GM18526 (cell line): ENCODE data around the gene IDI2.
A peak's percentile ranks its signal among the peaks of the same experiment; 100 is the strongest.

Experiments used
- POLR2A ChIP-seq: IDR thresholded peaks from 3 replicates; pipeline ENCODE4 v1.6.1; 2011; ENCODE audit not compliant: insufficient read length; ENCODE audit errors: extremely low read depth

Gene IDI2

DNA sequence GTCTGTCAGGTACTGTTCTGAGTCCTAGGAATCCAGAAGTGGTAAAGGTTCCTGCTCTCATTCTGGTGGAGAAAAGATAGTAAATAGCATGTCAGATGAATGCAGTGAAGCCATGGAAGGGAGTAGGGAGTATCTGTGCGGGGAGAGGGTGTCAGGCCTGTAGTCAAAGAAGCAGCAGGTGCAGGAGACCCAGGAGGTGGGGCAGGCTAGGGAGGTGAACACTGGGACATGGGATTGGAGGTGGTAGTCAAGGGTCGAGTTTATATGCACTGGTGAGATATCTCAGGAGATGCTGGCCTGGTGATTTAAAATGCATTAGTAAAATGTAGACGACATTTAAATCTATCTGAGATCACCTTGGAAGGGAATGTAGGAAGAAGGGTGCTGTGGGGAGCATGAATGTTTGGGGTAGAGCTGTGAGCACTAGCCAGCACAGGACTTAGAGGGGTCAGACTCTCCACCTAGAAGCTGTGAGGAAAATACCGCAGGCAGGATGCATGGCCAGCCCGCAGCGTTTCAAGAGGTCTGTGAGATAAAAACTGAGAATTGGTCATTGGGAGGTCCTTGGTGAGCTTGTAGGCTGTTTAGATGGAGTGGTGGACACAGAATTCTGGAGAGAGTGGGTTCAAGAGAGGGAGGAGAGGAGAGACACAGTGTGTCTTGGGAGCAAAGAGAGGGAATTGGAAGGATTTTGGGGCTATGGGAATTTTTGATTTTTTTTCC, 30.7 kb downstream of the IDI2 start:
- peak; percentile 22 for TF ChIP-seq POLR2A

DNA sequence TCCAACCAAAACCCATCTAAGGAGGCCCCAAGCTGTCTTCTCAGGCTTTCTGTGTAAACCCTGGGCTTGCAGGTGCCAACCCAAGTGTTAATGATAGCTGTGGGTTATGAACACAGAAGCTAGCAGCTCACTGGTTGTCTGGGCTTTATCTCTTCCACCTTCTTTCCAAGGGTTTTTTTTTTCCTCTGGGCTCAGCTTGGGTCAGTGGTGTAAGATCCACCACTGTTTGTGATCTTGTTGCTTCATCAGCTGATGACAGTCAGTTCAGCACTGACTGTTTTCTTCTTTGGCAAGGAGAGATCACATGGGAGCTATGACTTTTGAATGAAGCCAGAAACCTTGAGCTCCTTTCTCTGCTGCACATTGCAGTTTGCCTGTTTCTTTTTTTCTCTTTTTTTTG, 32.8 kb downstream of the IDI2 start:
- no peak for TF ChIP-seq POLR2A

DNA sequence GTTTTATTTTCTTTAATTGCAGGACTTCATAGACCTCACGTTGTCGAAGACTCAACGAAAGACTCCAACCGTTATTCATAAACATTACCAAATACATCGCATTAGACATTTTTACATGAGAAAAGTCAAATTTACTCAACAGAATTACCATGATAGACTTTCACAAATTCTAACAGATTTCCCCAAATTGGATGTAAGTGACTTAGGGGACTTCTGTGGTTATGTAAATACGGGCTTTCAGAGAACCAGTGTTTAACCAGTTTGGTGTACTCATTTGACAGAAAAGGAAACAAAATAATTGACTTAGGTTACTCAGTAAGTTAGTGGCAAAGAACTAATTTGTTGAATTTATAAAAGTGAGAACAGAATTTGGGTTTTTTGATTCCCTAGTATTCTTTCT, 33.2 kb downstream of the IDI2 start:
- no peak for TF ChIP-seq POLR2A

DNA sequence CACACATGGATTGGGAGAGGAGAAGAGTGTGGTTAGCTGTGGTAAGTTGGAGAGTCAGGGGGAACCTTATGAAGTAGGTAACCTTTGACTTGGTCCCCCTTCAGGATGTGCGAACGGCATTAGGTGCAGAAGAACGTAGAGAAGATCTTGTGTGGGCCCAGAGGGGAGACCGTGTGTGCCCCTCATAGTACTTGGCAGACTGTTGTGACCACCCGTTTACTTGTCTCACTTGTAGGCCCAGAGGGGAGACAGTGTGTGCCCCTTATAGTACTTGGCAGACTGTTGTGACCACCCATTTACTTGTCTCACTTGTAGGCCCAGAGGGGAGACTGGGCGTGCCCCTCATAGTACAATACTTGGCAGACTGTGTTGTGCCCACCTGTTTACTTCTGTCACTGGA, 34.9 kb downstream of the IDI2 start:
- TF ChIP-seq POLR2A: no peak

DNA sequence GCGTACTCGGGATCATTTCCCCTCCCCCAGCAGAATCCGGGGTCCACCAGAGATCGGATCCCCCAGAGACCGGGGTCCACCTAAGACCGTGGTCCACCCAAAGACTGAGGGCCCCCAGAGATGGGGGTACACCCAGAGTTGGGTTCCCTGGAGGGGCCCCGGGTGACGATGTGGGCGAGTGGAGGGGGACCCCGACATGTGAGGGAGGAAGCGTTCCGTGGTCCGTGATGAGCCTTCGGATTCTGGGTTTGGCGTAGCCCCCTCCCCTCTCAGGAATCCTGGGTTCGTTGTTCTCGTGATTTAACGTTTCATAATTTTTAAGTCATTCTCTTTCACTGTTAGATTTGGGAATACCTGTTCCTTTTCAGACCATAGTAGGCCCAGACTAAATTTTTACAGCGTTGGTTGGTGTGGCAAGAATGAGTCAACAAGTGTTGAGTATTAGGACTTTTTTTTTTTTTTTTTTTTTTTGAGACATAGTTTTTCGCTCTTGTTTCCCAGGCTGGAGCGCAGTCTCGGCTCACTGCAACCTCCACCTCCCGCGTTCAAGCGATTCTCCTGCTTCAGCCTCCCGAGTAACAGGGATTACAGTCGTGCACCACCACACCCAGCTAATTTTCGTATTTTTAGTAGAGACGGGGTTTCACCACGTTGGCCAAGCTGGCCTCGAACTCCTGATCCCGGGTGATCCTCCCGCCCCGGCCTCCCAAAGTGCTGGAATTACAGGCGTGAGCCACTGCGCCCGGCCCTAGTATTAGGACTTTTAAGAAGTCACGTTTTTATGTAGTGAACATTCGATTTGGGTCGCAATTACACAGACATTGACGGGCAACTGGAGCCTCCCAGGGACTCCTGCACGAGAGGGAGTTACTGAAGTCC, 36.8 kb downstream of the IDI2 start:
- TF ChIP-seq POLR2A: no peak

DNA sequence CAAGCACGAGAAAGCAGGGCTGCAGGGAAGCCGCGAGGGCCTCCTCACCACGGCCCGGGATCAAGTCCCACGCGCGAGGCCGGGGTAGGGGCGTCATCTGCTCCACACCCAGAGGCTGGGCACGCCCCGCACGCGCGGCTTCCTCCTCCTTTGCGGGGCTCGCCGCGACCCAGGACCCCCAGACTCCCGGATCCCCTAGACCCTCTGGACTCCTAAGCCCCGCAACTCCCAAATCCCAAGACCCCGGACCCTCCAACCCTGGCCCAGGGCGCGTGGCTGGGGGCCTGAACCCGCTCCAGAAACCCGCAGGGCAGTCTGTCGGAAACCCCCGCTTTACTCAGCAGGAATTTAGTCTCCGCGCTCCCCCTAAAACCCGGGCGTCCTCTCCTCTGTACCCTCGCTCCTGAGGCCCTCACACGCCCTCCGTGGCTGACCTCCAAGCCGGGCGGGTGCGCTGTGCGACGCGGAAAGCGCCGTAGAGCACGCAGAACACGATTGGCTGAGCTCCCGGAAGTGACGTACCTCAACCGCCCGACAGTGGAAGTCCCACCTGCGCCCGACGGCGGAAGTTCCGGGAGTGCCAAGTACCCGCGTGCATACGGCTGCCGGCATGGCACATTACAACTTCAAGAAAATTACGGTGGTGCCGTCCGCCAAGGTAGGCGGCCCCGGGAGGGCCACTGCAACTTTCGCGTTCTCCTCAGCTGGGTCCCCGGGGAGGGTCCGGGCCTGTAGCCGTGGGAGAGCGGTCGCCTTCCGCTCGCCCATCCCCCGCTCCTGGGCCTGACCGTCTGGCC, 37.6 kb downstream of the IDI2 start, which contains the start of gene GTPBP4:
Gene GTPBP4 (plus strand): TSS at position 565 of the 797 bp plus-strand sequence. CDS start 46 bp downstream, at position 611.
- TF ChIP-seq POLR2A: peak; percentile 80

DNA sequence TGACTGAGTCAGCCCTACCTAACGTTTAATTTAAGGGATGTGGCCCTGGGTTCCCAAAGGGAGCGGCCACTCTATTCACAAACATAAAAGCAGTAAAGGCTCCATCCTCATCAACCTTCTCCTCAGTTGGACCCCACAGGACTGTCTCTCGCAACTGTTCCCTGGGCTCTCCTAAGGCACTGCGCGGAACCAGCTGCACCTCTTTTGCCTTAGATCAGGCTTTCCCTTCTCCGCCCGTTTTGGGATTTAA, 38.1 kb downstream of the IDI2 start:
- TF ChIP-seq POLR2A: no peak

DNA sequence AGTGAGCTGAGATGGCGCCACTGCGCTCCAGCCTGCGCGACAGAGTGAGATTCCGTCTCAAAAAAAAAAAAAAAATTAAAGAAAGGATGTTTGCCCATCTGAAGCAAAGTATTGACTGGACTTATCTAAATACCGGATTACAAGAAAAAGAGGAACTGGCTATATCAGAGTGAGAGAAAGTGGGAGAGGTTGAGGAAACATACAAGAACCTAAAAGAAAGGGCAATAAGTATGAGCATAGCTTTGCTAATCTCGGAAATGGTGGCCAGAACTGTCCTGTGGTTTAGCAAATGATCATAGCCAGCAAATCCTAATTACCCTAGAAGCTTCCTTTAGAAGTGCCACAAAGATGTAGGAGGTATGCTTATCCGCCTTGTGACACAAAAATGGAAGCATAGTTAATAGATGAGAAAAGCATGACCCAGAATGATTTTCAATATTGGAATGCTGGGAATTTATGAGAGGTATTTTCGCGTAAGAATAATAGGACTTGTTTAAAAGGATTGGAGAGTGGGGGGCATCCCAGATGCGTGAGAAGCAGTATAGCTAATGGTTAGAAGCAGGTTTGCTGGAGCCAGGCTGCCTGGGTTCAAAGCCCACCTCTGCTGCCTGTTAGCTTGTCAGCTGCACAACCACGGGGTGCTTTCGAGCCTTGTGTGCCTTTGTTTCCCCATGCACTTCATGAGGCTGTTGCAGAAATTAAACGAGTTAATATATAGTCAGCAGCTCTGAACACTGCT, 38.6 kb downstream of the IDI2 start:
- no peak for TF ChIP-seq POLR2A

DNA sequence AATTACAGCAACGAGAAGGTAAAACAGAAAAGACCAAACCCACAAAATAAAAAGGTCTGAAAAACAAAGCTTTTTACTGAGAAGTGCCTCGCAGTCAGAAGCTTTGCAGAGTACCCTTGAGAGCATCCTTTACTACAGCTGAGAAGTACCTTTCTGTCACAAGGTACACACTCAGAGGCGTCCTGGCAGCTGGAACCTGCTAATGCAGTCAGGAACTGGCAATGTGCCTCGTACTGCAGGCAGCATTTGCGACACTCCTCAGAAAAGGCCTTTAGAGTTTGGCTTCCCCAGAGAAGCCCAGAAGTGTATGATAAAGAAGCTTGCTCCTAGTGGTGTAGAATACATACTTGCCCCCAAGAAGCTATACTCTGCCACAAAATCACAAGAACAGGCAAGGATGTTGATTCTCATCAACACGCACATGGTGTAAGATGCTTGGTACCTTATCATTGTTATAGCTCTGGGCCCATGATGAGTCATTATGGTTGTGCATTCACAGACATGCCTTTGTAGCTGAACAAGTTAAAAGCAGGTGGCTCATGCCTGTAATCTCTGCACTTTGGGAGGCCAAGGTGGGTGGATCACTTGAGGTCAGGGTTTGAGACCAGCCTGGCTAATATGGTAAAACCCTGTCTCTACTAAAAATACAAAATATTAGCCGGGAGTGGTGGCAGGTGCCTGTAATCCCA, 39.4 kb downstream of the IDI2 start:
- TF ChIP-seq POLR2A: no peak

DNA sequence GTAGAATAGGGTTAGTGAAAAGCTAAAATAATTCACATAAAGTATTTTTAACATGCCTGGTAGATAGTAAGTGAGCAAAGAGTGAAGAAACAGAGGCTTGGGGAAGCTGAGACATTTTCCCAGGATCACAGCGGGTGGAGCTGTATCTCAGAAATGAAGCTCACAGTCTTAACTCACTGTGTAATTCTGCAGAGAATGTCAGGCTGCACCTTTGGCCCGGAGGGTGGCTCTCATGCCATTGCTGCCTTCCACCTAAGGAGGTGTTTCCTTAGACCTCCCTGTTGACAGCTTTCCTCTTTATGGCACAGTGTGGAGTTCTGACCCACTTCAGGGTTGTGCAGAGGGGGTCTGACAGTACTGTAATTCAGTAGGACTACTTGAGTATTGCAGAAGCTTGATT, 40.3 kb downstream of the IDI2 start:
- no peak for TF ChIP-seq POLR2A

DNA sequence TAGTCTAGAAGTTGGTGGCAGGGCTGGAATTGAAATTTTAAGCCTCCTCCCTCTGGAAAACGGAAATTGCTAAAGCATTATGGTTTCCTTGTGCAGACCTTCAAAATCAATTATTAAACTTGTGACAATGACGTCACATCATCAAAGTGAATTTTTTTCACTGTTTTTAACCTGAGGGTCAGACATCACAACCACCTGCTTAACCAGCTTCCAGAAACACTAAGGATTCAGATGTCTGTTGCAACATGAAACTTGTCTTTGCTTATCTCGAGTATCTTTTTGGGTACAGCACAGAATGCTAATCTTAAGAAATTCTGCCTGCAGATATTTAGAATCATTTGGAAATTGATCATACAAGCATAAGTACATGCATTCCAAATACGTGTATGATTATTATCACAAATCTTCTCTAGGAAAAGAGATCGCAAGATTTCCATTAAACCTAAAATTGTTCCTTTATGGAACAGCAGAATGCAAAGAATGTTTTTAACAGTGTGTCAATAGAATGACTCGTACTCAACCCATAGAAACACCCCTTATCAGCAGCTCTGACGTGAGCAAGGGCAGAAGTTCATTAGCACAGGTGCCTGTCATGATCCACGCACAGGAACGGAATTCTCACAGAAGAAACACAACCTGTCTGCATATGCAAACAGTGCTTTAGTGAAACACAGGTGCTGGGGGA, 41.5 kb downstream of the IDI2 start:
- no peak for TF ChIP-seq POLR2A

DNA sequence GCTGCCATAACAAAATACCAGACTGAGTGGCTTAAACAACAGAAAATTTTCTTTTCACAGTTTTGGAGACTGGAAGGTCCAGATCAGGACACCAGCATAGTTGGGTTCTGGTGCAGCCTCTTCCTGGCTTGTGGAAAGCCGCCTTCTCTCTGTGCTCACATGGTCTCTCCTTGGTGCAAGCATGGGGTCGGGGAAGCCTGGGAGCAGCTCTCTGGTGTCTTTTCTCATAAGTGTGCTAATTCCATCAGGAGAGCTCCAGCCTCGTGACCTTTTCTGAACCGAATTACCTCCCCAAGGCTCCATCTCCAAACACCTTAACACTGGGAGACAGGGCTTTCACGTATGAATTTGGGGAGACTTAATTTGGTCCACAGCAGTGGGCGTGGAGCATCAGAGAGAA, 42.3 kb downstream of the IDI2 start:
- TF ChIP-seq POLR2A: no peak

DNA sequence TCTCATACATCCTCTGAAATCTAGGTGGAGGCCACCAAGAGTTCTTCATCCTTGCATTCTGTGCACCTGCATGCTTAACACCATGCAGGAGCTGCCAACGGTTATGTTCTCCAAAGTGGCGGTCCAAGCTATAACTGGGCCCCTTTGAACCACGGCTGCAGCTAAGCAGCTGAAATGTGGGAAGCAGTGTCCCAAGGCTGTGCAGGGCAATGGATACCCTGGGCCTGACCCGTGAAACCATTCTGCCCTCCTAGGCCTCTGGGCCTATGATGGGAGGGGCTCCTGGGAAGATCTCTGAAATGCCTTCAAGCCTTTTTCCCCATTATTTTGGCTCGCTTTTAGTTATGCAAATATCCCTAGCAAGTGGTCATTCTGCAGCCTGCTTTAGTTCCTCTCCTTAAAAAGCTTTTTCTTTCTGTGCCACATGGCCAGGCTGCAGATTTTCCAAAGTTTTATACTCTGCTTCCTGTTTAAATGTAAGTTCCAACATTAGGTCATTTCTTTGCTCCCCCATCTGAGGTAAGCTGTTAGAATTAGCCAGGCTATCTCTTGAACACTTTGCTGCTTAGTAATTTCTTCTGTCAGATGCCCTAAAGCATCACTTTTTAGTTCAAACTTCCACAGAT, 45.1 kb downstream of the IDI2 start:
- no peak for TF ChIP-seq POLR2A

DNA sequence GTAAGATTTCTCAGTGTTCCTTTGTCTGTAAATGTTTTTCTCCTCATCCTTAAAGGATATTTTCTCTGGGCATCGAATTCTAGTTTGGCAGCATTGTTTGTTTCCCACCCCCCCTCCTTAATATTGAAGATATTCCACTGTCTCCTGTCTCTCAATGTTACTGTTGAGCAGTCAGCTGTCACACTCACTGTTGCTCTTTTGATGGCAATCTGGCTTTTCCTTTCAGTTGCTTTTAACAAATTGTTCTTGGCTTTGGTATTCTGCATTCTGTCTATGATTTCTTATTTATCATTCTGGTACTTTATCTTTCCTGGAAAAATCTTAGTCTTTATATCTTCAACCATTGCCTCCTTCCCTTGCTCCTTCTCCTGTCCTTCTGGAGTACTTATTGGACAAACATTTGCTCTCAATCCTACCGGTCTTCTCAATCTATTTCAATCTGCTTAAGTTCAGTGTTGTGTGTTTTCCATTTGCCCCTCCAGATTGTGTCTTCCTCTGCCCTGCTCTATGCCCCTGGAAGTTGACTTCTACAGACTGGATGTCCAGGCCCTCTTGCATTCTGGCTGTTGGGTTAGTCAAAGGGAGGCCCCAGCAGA, 46.7 kb downstream of the IDI2 start:
- no peak for TF ChIP-seq POLR2A

DNA sequence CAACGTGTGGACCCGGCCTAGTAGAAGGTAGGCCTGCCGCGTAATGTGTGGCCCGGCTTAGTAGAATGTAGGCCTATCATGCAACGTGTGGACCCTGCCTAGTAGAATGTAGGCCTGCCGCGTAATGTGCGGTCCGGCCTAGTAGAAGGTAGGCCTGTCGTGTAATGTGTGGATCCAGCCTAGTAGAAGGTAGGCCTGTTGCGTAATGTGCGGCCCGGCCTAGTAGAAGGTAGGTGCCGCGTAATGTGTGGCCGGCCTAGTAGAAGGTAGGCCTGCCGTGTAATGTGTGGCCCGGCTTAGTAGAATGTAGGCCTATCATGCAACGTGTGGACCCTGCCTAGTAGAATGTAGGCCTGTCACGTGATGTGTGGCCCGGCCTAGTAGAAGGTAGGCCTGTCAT, 49.3 kb downstream of the IDI2 start:
- TF ChIP-seq POLR2A: no peak
